GF-D8 (cell line): ENCODE results near the gene NLK.
"Not testable (repeated sequence)": the region's sequence is repeated elsewhere in the genome, so short reads cannot be mapped to it uniquely, and the experiment has no call there.

Source experiments
- DNase-seq: peaks from one replicate; lab custom pipeline; 2025; lab: John Stamatoyannopoulos, UW

NLK gene

DNA sequence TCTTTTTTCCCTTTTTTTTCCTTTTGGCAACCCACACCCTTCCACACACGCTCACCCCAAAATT lies at the start of gene NLK:
TSS of gene NLK (plus strand) at position 21 of the 64 bp plus-strand sequence. CDS start 197 bp downstream, outside the sequence.
- DNase-seq, result no peak

DNA sequence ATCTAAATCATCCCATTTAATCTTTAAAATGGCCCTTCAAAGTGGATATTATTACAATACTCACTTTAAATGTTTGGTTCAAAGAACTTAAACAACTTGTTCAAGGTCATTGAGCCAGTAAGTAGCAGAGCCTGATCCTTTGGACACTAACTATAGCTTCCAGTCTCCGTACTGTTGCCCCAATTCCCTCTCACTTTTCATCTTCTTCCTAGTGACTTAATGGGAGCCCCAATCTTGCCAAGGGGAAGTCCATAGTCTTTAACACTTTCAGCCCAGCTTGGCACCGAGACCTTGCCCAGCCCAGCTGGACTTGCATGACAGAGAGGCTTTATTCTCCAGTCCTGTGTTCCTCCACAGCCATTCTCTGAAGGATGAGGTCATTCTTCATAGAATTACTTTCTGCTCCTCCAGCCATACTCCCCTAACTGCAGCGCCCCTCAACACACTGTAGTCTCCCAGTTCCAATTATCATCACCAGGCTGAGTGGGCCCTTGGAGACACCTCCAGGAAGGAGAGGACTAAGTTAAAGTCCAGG lies 49.2 kb upstream of the NLK start:
- no peak for DNase-seq

DNA sequence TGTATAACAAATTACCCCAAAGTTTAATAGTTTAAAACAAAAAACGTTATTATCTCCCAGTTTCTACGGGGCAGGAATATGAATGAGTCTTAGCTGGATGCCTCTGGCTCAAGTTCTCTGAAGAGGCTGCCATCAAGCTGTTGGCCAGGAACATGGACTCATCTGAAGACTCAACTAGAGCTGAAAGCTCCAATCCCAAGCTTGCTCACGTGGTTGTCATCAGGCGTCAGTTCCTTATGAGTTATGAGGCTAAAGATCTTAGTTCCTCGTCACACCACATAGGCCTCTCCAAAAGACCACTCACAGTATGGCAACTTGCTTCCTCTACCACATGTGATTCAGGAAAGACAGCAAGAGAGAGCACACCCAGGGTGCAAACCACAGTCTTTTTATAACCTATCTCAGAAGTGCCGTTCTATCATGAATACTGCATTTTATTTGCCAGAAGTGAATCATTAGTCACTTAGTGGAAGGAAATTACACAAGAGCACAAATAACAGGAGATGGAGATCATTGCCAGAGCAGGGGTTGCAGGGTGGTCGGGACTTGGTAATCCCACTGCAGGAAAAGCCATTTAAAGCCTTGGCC lies 48.7 kb upstream of the NLK start:
- DNase-seq, result no peak

- DNase-seq, result no peak
Observed at GRCh38 chr17:27994586-27994985, 47.9 kb upstream of the NLK start.

- no peak for DNase-seq
Observed at GRCh38 chr17:27995554-27995953, 46.9 kb upstream of the NLK start.

- DNase-seq, result no peak
Observed at GRCh38 chr17:27996202-27997043, 46.1 kb upstream of the NLK start.

DNA sequence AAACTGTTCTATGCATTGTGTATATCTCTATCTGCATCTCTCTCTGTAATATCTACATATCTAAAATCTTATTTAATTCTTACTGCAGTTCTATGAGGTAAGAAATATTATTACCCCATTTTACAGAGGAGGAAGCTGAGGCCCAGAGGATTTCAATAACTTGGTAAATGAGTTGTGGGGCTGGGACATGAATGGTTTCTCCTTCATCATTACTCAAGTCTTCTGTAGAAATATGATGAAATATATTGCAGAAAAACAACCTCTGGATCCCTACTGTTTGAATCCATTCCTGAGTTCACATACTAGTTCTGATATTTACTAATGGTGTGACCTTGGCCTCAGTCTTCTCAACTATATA lies 45.5 kb upstream of the NLK start:
- no peak for DNase-seq

DNA sequence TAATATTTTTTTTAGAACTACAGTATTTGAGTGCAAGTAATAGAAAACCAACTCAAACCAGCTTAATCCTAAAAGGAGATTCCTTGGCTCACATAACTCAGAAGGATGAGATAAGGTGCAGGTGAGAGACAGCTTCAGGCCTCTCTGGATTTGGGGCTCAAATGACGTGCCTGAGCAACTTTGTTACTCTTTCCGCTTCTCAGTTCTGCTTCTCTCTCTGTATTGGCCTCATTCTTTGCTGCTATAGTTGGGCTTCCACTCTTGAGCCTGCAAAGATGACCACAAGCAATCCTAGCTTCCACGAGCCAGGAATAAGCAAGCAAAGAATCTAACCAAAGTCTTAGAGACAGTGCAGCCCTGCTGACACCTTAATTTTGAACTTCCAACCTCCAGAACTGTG lies 45.0 kb upstream of the NLK start:
- no peak for DNase-seq

DNA sequence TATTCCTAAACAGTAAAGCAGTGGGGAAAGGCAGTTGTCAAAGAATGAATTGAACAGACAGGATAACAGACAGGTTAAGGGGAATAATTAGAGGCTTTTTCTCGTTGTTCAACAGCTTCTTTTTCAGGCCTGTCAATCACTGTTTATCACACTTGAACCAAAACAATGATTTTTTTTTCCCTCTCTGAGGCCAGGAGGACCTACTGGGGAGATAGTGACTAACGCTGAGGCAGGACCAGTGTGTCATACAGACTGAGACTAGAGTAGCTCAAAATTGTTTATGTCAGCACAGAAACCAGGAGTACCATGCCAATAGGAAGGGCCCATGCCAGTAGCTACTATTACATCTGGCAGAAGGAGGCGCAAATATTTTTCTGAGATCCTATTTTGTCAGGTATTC lies 41.3 kb upstream of the NLK start:
- DNase-seq, result no peak

- DNase-seq, result no peak
Observed at GRCh38 chr17:28004344-28004743, 38.1 kb upstream of the NLK start.

DNA sequence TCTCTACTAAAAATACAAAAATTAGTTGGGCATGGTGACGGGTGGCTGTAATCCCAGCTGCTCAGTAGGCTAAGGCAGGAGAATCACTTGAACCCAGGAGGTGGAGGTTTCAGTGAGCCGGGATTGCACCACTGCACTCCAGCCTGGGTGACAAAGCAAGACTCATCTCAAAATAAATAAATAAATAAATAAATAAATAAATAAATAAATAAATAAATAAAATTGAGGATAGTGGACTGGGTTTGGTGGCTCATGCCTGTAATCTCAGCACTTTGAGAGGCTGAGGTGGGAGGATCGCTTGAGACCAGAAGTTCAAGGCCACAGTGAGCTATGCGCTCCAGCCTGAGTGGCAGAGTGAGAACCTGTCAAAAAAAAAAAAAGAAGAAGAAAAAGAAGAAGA lies 34.6 kb upstream of the NLK start:
- not testable (repeated sequence) for DNase-seq

DNA sequence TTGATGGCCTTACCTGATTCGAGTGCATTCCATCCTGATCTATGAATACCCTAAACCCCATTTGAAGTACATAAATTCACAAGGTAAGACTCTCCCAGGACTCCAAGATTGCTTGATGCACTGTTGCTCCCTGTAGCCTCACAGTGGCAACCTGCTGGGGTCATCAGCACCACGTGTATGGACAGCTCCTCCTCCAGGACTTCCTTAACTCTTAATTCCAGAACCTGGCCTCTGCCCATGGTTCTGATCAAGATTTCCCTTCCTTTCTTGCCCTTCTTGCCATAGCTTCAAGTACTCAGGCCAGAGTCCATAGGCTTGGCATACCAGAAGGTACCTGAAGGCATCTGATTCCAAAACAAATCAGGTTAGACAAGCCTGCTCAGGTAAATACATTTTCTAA lies 34.0 kb upstream of the NLK start:
- DNase-seq, result no peak

DNA sequence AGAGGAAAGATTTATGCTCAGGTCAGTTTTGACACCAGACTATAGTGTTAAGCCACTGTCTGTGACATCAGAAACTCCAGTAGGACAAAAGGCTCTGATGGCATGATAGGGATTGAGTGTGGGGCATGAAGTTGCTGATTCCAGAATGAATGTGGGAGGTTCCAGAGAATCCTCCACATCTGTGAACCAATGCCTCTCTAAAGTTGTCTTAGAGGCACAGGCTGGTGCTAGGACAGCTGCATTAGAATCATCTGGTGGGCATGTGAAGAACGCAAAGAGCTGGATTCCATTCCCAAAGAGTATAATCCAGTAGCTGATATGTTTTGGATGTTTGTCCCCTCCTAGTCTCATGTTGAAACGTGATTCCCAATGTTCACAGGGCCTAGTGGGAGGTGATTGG lies 32.1 kb upstream of the NLK start:
- no peak for DNase-seq

GRCh38 chr17:28018439-28019070 lies 23.9 kb upstream of the NLK start:
- no peak for DNase-seq

GRCh38 chr17:28020515-28020914 lies 22.0 kb upstream of the NLK start:
- DNase-seq, result no peak

- DNase-seq, result no peak
Observed at GRCh38 chr17:28029044-28029443, 13.4 kb upstream of the NLK start.

DNA sequence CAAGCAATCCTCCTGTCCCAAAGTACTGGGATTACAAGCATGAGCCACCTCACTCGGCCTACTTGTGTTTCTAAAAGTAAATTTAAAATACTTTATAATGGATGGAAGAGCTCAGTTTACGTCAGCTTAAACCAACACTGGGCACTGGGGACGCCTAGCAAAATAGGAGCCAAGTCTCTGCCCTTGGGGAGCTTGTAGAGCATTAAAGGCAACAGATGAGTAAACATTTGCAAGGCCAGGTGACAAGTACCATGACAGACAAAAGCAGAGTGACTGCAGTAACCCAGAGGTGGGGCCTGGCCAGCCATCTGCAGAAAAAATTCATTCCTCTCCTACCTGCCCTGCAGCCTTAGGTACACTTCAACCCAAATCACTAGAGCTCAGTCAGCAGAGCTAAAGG lies 12.1 kb upstream of the NLK start:
- DNase-seq, result no peak

DNA sequence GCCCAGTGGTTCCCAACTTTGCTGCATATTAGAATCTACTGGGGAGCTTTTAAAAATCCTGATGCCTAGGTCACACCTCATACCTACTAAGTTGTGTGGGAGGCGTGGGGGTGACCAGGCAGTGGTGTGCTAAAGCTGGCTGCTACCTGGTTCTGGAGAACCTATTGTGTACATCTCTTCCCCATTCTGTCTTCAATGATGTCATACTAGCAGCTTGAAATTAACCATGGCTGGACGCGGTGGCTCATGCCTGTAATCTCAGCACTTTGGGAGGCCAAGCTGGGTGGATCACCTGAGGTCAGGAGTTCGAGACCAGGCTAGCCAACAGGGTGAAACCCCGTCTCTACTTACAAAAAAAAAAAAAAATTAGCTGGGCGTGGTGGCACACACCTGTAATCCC lies 11.3 kb upstream of the NLK start:
- no peak for DNase-seq

GRCh38 chr17:28033972-28034714 lies 8.3 kb upstream of the NLK start:
- peak; percentile 31 for DNase-seq

- DNase-seq, result not testable (repeated sequence)
Observed at GRCh38 chr17:28035452-28035851, 7.0 kb upstream of the NLK start.

- not testable (repeated sequence) for DNase-seq
Observed at GRCh38 chr17:28035884-28036283, 6.6 kb upstream of the NLK start.

GRCh38 chr17:28038802-28039201 lies 3.7 kb upstream of the NLK start:
- DNase-seq, result no peak

DNA sequence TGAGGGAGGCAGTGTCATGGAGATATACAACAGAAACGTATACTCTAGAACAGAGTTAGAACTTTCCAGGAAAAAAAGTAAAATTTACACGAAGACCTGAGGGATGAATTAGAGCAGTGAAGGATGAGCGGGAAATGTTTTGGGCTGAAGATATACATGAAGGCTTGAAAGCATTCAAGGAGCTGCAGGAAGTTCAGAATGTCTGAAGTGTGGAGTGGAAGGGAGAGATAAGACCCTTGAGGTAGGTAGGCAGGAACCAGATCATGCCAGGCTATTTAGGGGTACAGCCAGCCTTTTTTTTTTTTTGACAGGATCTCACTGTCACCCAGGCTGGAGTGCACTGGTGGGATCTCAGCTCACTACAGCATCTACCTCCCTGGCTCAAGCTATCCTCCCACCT lies 3.2 kb upstream of the NLK start:
- no peak for DNase-seq
